WTC11 (cell line): ENCODE measurements around the gene EVI5L.

ENCODE experiments used
- FOXJ3 ChIP-seq: sonication (generic); formaldehyde crosslinking; IDR thresholded peaks from 2 replicates; pipeline ENCODE4 v1.9.0; 2021; ENCODE audit warnings: missing genetic modification reagents, mild to moderate bottlenecking, borderline replicate concordance
- TF ChIP-seq, protein P1 (sequence below): fragments of 200-600 bp; IDR thresholded peaks from 2 replicates; pipeline ENCODE4 v1.8.0; 2022; ENCODE audit warnings: antibody characterized with exemption

DNA sequence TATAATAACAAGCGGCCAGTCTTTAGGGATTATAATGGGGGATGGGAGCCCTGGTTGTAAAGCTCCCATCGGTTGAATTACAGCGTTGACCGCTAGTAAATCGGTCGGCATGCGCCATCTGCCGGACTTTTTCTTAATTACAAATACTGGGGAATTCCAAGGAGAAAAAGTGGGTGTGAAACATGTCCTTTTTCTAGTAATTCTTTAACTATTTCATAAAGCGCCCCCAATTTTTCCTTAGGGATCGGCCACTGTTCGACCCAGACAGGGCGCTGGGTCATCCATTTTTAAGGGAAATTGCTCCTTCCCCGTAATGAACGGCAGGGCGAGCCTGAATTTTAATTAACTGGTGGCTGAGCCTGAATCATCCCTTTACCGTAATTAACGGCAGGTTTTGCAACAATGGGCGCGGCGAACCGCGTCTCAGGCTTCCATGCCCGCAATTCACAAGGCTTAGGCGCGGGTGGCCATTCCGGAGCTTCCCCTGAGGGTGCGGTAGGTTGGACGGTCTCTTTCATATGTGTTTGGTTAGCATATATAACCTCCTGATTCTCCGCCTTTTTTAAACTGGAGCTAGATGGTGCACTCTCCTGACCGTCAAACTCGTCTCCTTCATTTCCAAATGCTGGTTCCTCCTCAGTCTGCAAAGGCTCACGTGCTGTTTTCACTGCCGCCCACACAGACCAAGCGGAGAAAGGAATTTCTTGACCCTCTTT lies 30.2 kb upstream of the EVI5L start:
- TF ChIP-seq, protein P1, sequence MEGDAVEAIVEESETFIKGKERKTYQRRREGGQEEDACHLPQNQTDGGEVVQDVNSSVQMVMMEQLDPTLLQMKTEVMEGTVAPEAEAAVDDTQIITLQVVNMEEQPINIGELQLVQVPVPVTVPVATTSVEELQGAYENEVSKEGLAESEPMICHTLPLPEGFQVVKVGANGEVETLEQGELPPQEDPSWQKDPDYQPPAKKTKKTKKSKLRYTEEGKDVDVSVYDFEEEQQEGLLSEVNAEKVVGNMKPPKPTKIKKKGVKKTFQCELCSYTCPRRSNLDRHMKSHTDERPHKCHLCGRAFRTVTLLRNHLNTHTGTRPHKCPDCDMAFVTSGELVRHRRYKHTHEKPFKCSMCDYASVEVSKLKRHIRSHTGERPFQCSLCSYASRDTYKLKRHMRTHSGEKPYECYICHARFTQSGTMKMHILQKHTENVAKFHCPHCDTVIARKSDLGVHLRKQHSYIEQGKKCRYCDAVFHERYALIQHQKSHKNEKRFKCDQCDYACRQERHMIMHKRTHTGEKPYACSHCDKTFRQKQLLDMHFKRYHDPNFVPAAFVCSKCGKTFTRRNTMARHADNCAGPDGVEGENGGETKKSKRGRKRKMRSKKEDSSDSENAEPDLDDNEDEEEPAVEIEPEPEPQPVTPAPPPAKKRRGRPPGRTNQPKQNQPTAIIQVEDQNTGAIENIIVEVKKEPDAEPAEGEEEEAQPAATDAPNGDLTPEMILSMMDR = peak; percentile 57
- no peak for TF ChIP-seq FOXJ3 (CRISPR knock-in tag)
